Stimulated activated memory B cell treated with anti-CD40 and anti-IgM and Interleukin-4, amounts not matched to agents 10 μg/mL and 1 μg/mL and 100 μg/mL, for 72 hours (primary cell): Measurements from ENCODE around the gene ZNF771.
"Not testable (repeated sequence)": the region's sequence is repeated elsewhere in the genome, so short reads cannot be mapped to it uniquely, and the experiment has no call there.

Source experiments
- ATAC-seq: fragments of 150-1000 bp; cut with Tn5 transposase; 2 replicates; pipeline ENCODE4 v1.10.0; 2021
- H3K27ac Mint-ChIP-seq: one replicate; pipeline ENCODE4 v1.8.0; 2022; ENCODE audit warnings: mild to moderate bottlenecking, mixed read lengths
- H3K27me3 Mint-ChIP-seq: one replicate; pipeline ENCODE4 v1.8.0; 2022; ENCODE audit warnings: mixed read lengths
- H3K36me3 Mint-ChIP-seq: one replicate; pipeline ENCODE4 v1.8.0; 2022; ENCODE audit warnings: mixed read lengths
- H3K4me1 Mint-ChIP-seq: one replicate; pipeline ENCODE4 v1.8.0; 2022; ENCODE audit warnings: mixed read lengths
- H3K4me3 Mint-ChIP-seq: one replicate; pipeline ENCODE4 v1.8.0; 2022; ENCODE audit warnings: mild to moderate bottlenecking, moderate library complexity, mixed read lengths
- H3K9me3 Mint-ChIP-seq: one replicate; pipeline ENCODE4 v1.8.0; 2022; ENCODE audit warnings: mixed read lengths

ZNF771 gene

DNA sequence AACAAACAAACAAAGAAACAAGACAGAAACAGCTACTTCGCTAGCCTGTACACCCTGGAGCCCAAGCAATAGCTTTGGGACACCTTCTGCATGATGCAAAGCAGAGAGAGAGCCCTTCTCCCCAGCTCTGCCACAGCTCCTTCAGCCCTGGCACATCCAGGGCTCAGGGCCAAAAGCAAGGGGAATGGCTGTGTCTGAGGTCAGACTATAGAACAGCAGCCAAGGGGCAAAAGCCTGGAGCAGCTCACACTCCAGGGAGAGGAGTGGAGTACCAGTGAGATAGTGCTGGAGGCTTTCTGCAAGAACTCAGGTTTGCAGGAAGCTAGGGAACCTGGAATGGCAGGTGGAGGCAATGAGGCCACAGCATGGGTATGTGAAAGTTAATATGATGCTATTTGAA is 49.9 kb downstream of the ZNF771 start:
- Mint-ChIP-seq H3K36me3 (no peaks in the 10 kb centered on the region), H3K27ac (peak overlapping the region; percentile 100), H3K4me1 (peaks cover 82% of the 10 kb centered on the region), H3K9me3 (no peaks in the 10 kb centered on the region), H3K4me3 (no peak overlapping the region), H3K27me3 (no peaks in the 10 kb centered on the region)
- no peak for ATAC-seq

DNA sequence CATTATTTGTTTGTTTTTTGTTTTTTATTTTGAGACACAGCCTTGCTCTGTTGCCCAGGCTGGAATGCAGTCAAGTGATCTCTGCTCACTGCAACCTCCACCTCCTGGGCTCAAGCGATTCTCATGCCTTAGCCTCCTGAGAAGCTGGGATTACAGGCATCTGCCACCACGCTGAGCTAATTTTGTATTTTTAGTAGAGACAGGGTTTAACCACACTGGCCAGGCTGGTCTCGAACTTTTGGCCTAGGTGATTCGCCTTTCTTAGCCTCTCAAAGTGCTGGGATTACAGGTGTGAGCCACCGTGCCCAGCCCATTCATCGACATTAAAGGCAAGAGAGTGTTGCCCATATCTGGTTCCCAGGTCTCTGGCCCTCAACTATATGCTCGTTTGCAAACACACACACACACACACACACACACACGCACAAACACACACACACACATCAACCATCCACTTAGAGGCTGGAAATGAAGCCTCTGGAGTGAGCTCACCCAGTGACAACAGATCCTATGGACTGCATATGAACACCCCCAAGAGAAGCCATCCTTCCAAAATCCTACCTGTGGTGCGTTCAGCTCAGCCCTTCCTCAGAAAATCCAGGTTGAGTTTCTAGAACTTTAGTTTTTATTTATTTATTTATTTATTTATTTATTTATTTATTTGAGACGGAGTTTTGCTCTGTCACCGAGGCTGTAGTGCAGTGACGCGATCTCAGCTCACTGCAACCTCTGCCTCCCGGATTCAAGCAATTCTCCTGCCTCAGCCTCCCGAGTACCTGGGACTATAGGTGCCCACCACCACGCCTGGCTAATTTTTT is 50.5 kb downstream of the ZNF771 start:
- peaks cover 75% of the 10 kb centered on the region for H3K4me1 Mint-ChIP-seq
- peak overlapping the region; percentile 100 for H3K27ac Mint-ChIP-seq
- H3K9me3 Mint-ChIP-seq: no peaks in the 10 kb centered on the region
- no peak for ATAC-seq
- H3K27me3 Mint-ChIP-seq: no peaks in the 10 kb centered on the region
- no peaks in the 10 kb centered on the region for H3K36me3 Mint-ChIP-seq
- H3K4me3 Mint-ChIP-seq: peak overlapping the region; percentile 66

DNA sequence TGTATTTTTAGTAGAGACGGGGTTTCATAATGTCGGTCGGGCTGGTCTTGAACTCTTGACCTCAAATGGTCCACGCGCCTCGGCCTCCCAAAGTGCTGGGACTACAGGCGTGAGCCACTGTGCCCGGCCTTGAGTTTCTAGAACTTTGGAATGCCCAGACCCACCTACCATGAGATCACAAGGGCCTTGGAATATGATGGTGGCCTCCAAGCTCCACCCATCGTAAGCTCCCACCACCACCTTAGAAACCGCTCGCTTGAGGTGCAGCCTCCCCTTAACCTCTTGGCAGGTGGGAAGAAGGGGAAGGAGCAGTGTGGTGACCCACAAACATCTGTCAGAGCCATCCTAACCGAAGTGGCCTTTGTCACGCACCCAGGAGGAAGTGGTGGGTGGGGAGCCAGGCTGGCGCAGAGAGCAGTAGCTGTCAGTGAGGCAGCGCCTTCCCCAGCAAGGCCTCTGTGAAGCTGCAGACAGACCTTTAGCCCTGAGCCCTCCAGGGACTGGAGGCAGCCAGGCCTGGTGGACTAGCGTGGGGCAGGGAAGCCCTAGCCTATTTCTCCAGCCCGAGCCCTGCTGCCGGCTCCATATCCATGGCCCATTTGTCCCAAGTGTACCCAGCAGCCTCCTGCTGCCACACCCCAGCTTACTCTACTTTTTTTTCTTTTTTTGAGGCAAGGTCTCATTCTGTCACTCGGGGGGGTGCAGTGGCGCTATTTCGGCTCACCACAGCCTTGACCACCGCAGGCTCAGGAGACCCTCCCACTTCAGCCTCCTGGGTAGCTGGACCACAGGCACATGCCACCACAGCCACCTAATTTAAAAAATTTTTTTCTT is 51.4 kb downstream of the ZNF771 start:
- Mint-ChIP-seq H3K4me3 (peak overlapping the region; percentile 66), H3K4me1 (peaks cover 72% of the 10 kb centered on the region), H3K36me3 (no peaks in the 10 kb centered on the region), H3K9me3 (no peaks in the 10 kb centered on the region), H3K27me3 (no peaks in the 10 kb centered on the region), H3K27ac (peak overlapping the region; percentile 100)
- peak; percentile 98 for ATAC-seq

DNA sequence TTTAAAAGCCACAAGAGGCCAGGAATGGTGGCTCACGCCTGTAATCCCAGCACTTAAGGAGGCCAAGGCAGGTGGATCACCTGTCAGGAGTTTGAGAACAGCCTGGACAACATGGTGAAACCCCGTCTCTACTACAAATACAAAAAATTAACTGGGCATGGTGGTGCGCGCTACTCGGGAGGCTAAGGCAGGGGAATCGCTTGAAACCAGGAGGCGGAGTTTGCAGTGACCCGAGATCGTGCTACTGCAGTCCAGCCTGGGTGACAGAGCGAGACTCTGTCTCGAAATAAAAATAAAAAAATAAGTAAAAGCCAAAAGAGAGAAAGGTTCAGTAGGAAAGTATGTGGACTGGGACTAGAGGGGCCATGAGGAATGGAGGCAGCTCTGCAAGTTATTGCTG is 52.0 kb downstream of the ZNF771 start:
- H3K9me3 Mint-ChIP-seq: no peaks in the 10 kb centered on the region
- ATAC-seq: peak; percentile 37

DNA sequence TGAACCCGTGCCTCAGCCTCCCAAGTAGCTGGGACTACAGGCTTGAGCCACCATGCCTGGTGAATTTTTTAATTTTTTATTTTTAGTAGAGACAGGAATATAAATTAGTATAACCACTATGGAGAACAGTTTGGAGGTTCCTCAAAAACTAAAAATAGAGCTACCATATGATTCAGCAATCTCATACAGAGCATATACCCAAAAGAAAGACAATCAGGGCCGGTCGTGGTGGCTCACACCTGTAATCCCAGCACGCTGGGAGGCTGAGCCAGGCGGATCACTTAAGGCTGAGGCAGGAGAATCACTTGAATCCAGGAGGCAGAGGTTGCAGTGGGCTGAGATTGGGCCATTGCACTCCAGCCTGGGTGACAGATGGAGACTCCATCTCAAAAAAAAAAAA is 54.0 kb downstream of the ZNF771 start:
- not testable (repeated sequence) for H3K9me3 Mint-ChIP-seq, H3K27me3 Mint-ChIP-seq, H3K4me3 Mint-ChIP-seq, ATAC-seq, H3K36me3 Mint-ChIP-seq
- peak overlapping the region; percentile 100 for H3K27ac Mint-ChIP-seq
- H3K4me1 Mint-ChIP-seq: peaks cover 65% of the 10 kb centered on the region

More for the DNA sequence above, 52.0 kb downstream of the ZNF771 start:
- H3K36me3 Mint-ChIP-seq: no peaks in the 10 kb centered on the region
- peak overlapping the region; percentile 66 for H3K4me3 Mint-ChIP-seq
- peaks cover 66% of the 10 kb centered on the region for H3K4me1 Mint-ChIP-seq
- no peaks in the 10 kb centered on the region for H3K27me3 Mint-ChIP-seq
- peak overlapping the region; percentile 100 for H3K27ac Mint-ChIP-seq

DNA sequence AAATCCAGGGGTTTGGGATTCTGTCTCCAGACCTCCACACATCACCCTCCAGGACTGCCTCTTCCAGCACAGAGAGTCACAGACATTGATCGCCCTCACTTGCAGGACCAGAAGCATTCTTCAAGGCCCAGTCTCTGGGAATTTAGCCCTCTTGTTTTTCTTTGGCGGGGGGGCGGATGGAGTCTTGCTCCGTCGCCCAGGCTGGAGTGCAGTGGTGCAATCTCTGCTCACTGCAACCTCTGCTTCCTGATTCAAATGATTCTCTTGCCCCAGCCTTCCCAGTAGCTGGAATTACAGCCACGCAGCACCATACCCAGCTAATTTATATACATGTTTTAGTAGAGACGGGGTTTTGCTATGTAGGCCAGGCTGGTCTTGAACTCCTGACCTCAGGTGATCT is 56.7 kb downstream of the ZNF771 start:
- no peak overlapping the region for H3K4me3 Mint-ChIP-seq
- peaks cover 39% of the 10 kb centered on the region for H3K4me1 Mint-ChIP-seq
- H3K9me3 Mint-ChIP-seq: no peaks in the 10 kb centered on the region
- H3K27me3 Mint-ChIP-seq: no peaks in the 10 kb centered on the region
- no peak for ATAC-seq
- peak overlapping the region; percentile 63 for H3K27ac Mint-ChIP-seq
- H3K36me3 Mint-ChIP-seq: no peaks in the 10 kb centered on the region
